Endothelial cell of umbilical vein (primary cell): ENCODE measurements around the gene TAS2R41. TPM values are rescaled to one million over a fixed set of nuclear protein-coding genes. Genes with fewer than 3 reads are reported as not detected.

Experiments used
- BruUV-seq: library from RNA; stranded (reverse); fragments of 400-500 nt; replicated peaks from 2 replicates; lab custom pipeline; 2021; lab: Mats Ljungman, UMichigan
- CTCF ChIA-PET: fragments of 300-600, 350-600 bp; sonication (Branson Sonifier 250); formaldehyde crosslinking; loops from one replicate; lab custom pipeline; 2021; ENCODE audit warnings: antibody characterized with exemption, inconsistent platforms; lab: Charles Lee
- POLR2A ChIA-PET: fragments of 300-600, 350-600 bp; sonication (Branson Sonifier 250); formaldehyde crosslinking; loops from one replicate; lab custom pipeline; 2021; ENCODE audit warnings: antibody characterized with exemption, inconsistent platforms; lab: Charles Lee
- DNase-seq: peaks from one replicate; pipeline ENCODE4 v3.0.0-alpha.2; 2011; ENCODE audit warnings: low read depth, low spot score
- FAIRE-seq: peaks from 2 replicates; lab custom pipeline; 2011; peaks lifted over from hg19 to GRCh38; lab: Jason Lieb, UNC
- H2AFZ ChIP-seq: 2 replicates; pipeline ENCODE4 v1.6.0; 2012; ENCODE audit warnings: low read depth, low read length, control low read depth, inconsistent platforms
- H3K27ac ChIP-seq: 2 replicates; pipeline ENCODE4 v1.5.1; 2011; ENCODE audit warnings: low read depth, mild to moderate bottlenecking, control low read depth, low read length, moderate library complexity; ENCODE audit not compliant: insufficient read depth
- H3K27me3 ChIP-seq, 2 experiments: 2 replicates each; pipeline versions ENCODE4 v1.6.0 to v1.6.1; 2011; ENCODE audit warnings: low read length in 2 of 2, mixed read lengths in 1 of 2; ENCODE audit not compliant: control insufficient read depth in 2 of 2, insufficient read depth in 2 of 2
- H3K36me3 ChIP-seq, 2 experiments: 2 replicates in 1 of 2; 3 replicates in 1 of 2; pipeline ENCODE4 v1.5.1; 2011; ENCODE audit warnings: low read length in 2 of 2, mild to moderate bottlenecking in 1 of 2, moderate library complexity in 1 of 2; ENCODE audit not compliant: control insufficient read depth in 2 of 2, insufficient read depth in 2 of 2; ENCODE audit errors: extremely low read depth in 1 of 2
- H3K4me1 ChIP-seq: 3 replicates; pipeline ENCODE4 v1.5.1; 2011; ENCODE audit warnings: mild to moderate bottlenecking, low read length; ENCODE audit not compliant: control insufficient read depth, insufficient read depth; ENCODE audit errors: extremely low read depth
- H3K4me2 ChIP-seq: 2 replicates; pipeline ENCODE4 v1.6.1; 2011; ENCODE audit warnings: low read length, control low read depth, mixed read lengths; ENCODE audit not compliant: insufficient read depth
- H3K4me3 ChIP-seq, 3 experiments: fragments of 200-600 bp in 1 of 3; sonication (generic), shearing (Covaris generic) in 1 of 3; replicated peaks in 1 of 3; 2 replicates each; pipeline ENCODE4 v1.5.1; 2011 to 2016; ENCODE audit warnings: control low read depth in 3 of 3, low read length in 3 of 3, mild to moderate bottlenecking in 2 of 3, inconsistent platforms in 1 of 3, low read depth in 1 of 3, moderate library complexity in 1 of 3; ENCODE audit not compliant: insufficient read depth in 1 of 3
- H3K79me2 ChIP-seq: 2 replicates; pipeline ENCODE4 v1.6.0; 2012; ENCODE audit warnings: low read length, inconsistent platforms; ENCODE audit not compliant: control insufficient read depth, insufficient read depth
- H3K9ac ChIP-seq: replicated peaks from 2 replicates; pipeline ENCODE3; 2011; ENCODE audit warnings: low read length, control low read depth; ENCODE audit not compliant: insufficient read depth; ENCODE audit errors: extremely low read depth
- H3K9me1 ChIP-seq: replicated peaks from 3 replicates; pipeline ENCODE4 v1.6.0; 2011; ENCODE audit warnings: mild to moderate bottlenecking, low read length; ENCODE audit not compliant: control insufficient read depth, insufficient read depth; ENCODE audit errors: extremely low read depth
- H3K9me3 ChIP-seq: replicated peaks from 2 replicates; pipeline ENCODE4 v1.5.1; 2012; ENCODE audit warnings: low read length, inconsistent platforms; ENCODE audit not compliant: control insufficient read depth, insufficient read depth
- H4K20me1 ChIP-seq: replicated peaks from 2 replicates; pipeline ENCODE3; 2011; ENCODE audit warnings: mild to moderate bottlenecking, low read length; ENCODE audit not compliant: control insufficient read depth, insufficient read depth; ENCODE audit errors: extremely low read depth
- EZH2 ChIP-seq: IDR thresholded peaks from 2 replicates; pipeline ENCODE4 v1.6.1; 2012; ENCODE audit warnings: borderline replicate concordance, low read depth, mild to moderate bottlenecking, moderate library complexity, low read length, inconsistent platforms; ENCODE audit not compliant: severe bottlenecking
- FOS ChIP-seq: IDR thresholded peaks from 2 replicates; pipeline ENCODE4 v1.6.1; 2011; ENCODE audit warnings: mild to moderate bottlenecking, low read length, moderate library complexity, borderline replicate concordance; ENCODE audit not compliant: insufficient read depth
- GATA2 ChIP-seq: IDR thresholded peaks from 2 replicates; pipeline ENCODE4 v1.7.0; 2011; ENCODE audit warnings: low read depth, mild to moderate bottlenecking, moderate library complexity, mixed read lengths, low read length; ENCODE audit not compliant: insufficient read length, insufficient read depth
- JUN ChIP-seq: IDR thresholded peaks from 2 replicates; pipeline ENCODE4 v1.6.1; 2011; ENCODE audit warnings: borderline replicate concordance, low read depth; ENCODE audit not compliant: insufficient read length, insufficient read depth
- MYC ChIP-seq: IDR thresholded peaks from one replicate; pipeline ENCODE4 v1.6.1; 2011; ENCODE audit warnings: mild to moderate bottlenecking, low read depth, low read length
- POLR2A ChIP-seq: IDR thresholded peaks from 2 replicates; pipeline ENCODE4 v1.6.1; 2012; ENCODE audit warnings: low read depth, mild to moderate bottlenecking, control low read depth, low read length
- POLR2AphosphoS5 ChIP-seq: IDR thresholded peaks from 2 replicates; pipeline ENCODE4 v1.6.1; 2012; ENCODE audit warnings: low read depth, mild to moderate bottlenecking, control low read depth, low read length, moderate library complexity; ENCODE audit not compliant: insufficient read depth
- dilution Hi-C: fragments of 300-500 bp; cut with MboI; formaldehyde crosslinking; loops from one replicate; pipeline ENCODE4 v1.15.0; 2019; ENCODE audit warnings: low sequenced_read_pairs; ENCODE audit not compliant: extremely low pct_ligation_motif_present
- intact Hi-C: fragments of 100-400 bp; cut with micrococcal nuclease; formaldehyde crosslinking; loops from one replicate; pipeline ENCODE4 v1.10.0; 2022
- polyA plus RNA-seq, 4 experiments: library from polyadenylated mRNA; depleted of rRNA in 3 of 4; stranded (reverse) in 3 of 4; unstranded in 1 of 4; fragments of >200 nt; gene quantifications; 2 replicates each; pipeline versions ENCODE4 v1.2.1 to v1.2.3, GENCODE V29; 2011 to 2012; ENCODE audit warnings: missing spikeins in 1 of 4
- total RNA-seq: library from RNA; stranded (reverse); gene quantifications from 2 replicates; pipeline ENCODE4 v1.2.3, GENCODE V29; 2021
- TF ChIP-seq, protein P1 (sequence below), 2 donors: IDR thresholded peaks; 1 replicate in 1 of 2; 2 replicates in 1 of 2; pipeline ENCODE4 v1.5.1; 2011; ENCODE audit warnings: low read length in 2 of 2, mild to moderate bottlenecking in 2 of 2, moderate library complexity in 2 of 2, control low read depth in 1 of 2, inconsistent platforms in 1 of 2, low read depth in 1 of 2; ENCODE audit not compliant: insufficient read depth in 1 of 2; ENCODE audit errors: extremely low read depth in 1 of 2
- TF ChIP-seq, protein P2 (sequence below): IDR thresholded peaks from 2 replicates; pipeline ENCODE4 v1.6.1; 2011; ENCODE audit not compliant: insufficient read depth, insufficient read length

The TAS2R41 gene
- total and polyA plus RNA-seq, 2 donors (not counting 3 experiments of a cell fraction or from before 2014, with no cell fraction given) = not detected

DNA sequence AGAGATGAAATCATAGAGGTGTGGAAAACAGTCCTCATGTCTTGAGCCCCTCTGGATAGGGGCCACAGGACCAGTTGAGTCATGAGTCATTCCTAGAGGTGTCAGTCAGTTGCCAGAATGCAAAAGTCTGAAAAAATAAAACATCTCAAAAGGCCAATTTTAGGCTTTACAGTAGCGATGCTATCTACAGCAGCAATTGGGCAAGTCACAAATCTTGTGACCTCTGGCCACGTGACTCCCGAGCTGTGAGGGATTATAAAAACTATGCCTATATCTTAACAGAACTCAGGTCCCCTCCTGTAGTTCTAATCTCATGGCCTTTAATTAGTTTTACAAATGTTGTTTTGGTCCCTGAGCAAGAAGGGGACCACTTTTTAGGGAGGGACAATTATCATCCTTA is 15.6 kb upstream of the TAS2R41 start:
- Histone ChIP-seq H3K27me3 (no peaks in the 10 kb centered on the region), H4K20me1 (no peaks in the 10 kb centered on the region), H3K9ac (no peak overlapping the region), H3K36me3 (no peaks in the 10 kb centered on the region), H3K79me2 (no peaks in the 10 kb centered on the region), H3K27ac (no peak overlapping the region), H3K4me3 (no peak overlapping the region), H3K9me1 (no peaks in the 10 kb centered on the region), H3K4me2 (no peak overlapping the region), H3K9me3 (no peaks in the 10 kb centered on the region), H3K4me1 (peaks cover 6% of the 10 kb centered on the region), H2AFZ (no peak overlapping the region)
- CTCF ChIA-PET = interaction anchor here (1.1 kb wide), 1 partner anchor 22 kb away, joined by 3 read pairs; no protein-coding TSS in a partner anchor
- POLR2A ChIA-PET = no interaction called here
- dilution Hi-C loops (no loop called here), intact Hi-C loops (no loop called here)
- BruUV-seq = no TSS peak
- TF ChIP-seq, protein P1, sequence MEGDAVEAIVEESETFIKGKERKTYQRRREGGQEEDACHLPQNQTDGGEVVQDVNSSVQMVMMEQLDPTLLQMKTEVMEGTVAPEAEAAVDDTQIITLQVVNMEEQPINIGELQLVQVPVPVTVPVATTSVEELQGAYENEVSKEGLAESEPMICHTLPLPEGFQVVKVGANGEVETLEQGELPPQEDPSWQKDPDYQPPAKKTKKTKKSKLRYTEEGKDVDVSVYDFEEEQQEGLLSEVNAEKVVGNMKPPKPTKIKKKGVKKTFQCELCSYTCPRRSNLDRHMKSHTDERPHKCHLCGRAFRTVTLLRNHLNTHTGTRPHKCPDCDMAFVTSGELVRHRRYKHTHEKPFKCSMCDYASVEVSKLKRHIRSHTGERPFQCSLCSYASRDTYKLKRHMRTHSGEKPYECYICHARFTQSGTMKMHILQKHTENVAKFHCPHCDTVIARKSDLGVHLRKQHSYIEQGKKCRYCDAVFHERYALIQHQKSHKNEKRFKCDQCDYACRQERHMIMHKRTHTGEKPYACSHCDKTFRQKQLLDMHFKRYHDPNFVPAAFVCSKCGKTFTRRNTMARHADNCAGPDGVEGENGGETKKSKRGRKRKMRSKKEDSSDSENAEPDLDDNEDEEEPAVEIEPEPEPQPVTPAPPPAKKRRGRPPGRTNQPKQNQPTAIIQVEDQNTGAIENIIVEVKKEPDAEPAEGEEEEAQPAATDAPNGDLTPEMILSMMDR (IDR thresholded peaks at IDR 0.05; ENCODE audit: extremely low read depth in 1 of 2, insufficient read depth in 1 of 2, low read depth in 1 of 2, low read length in 2 of 2) = no peak
- no peak for TF ChIP-seq POLR2A
- no peak for TF ChIP-seq GATA2
- no peak for TF ChIP-seq FOS
- TF ChIP-seq EZH2 = no peak
- DNase-seq (no peak), FAIRE-seq (no peak)

DNA sequence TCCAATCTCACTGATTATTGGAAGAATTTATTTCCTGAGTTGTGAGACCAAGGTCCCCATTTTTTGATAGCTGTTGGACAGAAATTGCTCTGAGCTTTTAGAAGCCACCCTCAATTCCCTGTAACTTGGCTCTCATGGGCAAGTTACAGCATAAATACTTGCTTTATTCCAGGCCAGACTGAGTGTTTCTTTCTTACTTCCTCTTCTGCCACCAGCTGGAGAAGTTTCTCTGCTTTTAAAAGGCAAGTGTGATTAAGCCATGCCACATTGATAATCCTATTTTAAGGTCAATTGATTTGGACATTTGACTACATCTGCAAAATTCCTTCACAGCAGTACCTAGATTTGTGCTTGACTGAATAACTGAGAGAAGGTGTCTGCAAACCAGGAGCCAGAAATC is 14.1 kb upstream of the TAS2R41 start:
- Histone ChIP-seq H3K9me3 (no peaks in the 10 kb centered on the region), H3K79me2 (no peaks in the 10 kb centered on the region), H2AFZ (no peak overlapping the region), H3K36me3 (no peaks in the 10 kb centered on the region), H3K4me1 (no peaks in the 10 kb centered on the region), H3K9me1 (no peaks in the 10 kb centered on the region), H4K20me1 (no peaks in the 10 kb centered on the region), H3K27me3 (no peaks in the 10 kb centered on the region), H3K4me2 (no peak overlapping the region), H3K9ac (no peak overlapping the region), H3K4me3 (no peak overlapping the region), H3K27ac (no peak overlapping the region)
- CTCF ChIA-PET = interaction anchor here (1.1 kb wide), 1 partner anchor 10 kb away, joined by 3 read pairs; no protein-coding TSS in a partner anchor
- no peak for FAIRE-seq
- dilution Hi-C loops = no loop called here
- no peak for DNase-seq
- intact Hi-C loops = no loop called here
- no TSS peak for BruUV-seq
- TF ChIP-seq POLR2A (no peak), GATA2 (no peak), MYC (no peak), POLR2AphosphoS5 (no peak), JUN (no peak), EZH2 (no peak), FOS (no peak)
- TF ChIP-seq, protein P1 (IDR thresholded peaks at IDR 0.05; ENCODE audit: extremely low read depth in 1 of 2, insufficient read depth in 1 of 2, low read depth in 1 of 2, low read length in 2 of 2) = no peak
- TF ChIP-seq, protein P2, sequence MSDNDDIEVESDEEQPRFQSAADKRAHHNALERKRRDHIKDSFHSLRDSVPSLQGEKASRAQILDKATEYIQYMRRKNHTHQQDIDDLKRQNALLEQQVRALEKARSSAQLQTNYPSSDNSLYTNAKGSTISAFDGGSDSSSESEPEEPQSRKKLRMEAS = no peak
- POLR2A ChIA-PET = no interaction called here
